Endothelial cell (in vitro differentiated cells): ENCODE data around the gene LYPD6. TPM values are rescaled to one million over a fixed set of nuclear protein-coding genes. Genes with fewer than 3 reads are reported as not detected.

Experiments
- DNase-seq: peaks from one replicate; pipeline ENCODE4 v3.0.0; 2021; ENCODE audit warnings: low spot score
- H3K27ac Mint-ChIP-seq: one replicate; pipeline ENCODE4 v1.8.0; 2021; ENCODE audit warnings: mixed read lengths, inconsistent platforms; ENCODE audit not compliant: unreplicated experiment
- H3K27me3 Mint-ChIP-seq: one replicate; pipeline ENCODE4 v1.8.0; 2021; ENCODE audit warnings: mild to moderate bottlenecking, moderate library complexity, mixed read lengths, inconsistent platforms; ENCODE audit not compliant: unreplicated experiment
- H3K36me3 Mint-ChIP-seq: one replicate; pipeline ENCODE4 v1.8.0; 2021; ENCODE audit warnings: mild to moderate bottlenecking, low read depth, mixed read lengths, inconsistent platforms; ENCODE audit not compliant: unreplicated experiment
- H3K4me1 Mint-ChIP-seq: one replicate; pipeline ENCODE4 v1.8.0; 2021; ENCODE audit warnings: mild to moderate bottlenecking, mixed read lengths, inconsistent platforms; ENCODE audit not compliant: unreplicated experiment
- H3K4me3 Mint-ChIP-seq: one replicate; pipeline ENCODE4 v1.8.0; 2021; ENCODE audit warnings: mild to moderate bottlenecking, mixed read lengths, inconsistent platforms; ENCODE audit not compliant: unreplicated experiment
- H3K9me3 Mint-ChIP-seq: one replicate; pipeline ENCODE4 v1.8.0; 2021; ENCODE audit warnings: mixed read lengths, inconsistent platforms; ENCODE audit not compliant: unreplicated experiment
- total RNA-seq: library from RNA; stranded (reverse); fragmentation: NEBNext Ultra II Directional; extraction: Animal tissue kit (Norgen Biotek cat#: 25700); gene quantifications from one replicate; pipeline ENCODE4 v1.2.1, GENCODE V29; 2021; ENCODE audit not compliant: unreplicated experiment
- TF ChIP-seq, protein P1 (sequence below): fragments of 200-600 bp; sonication (generic); IDR thresholded peaks from one replicate; pipeline ENCODE4 v1.5.0; 2021; ENCODE audit warnings: antibody characterized with exemption; ENCODE audit not compliant: unreplicated experiment

Gene LYPD6
- total RNA-seq, 1 donor from 2014 or later, result 3.5 TPM

DNA sequence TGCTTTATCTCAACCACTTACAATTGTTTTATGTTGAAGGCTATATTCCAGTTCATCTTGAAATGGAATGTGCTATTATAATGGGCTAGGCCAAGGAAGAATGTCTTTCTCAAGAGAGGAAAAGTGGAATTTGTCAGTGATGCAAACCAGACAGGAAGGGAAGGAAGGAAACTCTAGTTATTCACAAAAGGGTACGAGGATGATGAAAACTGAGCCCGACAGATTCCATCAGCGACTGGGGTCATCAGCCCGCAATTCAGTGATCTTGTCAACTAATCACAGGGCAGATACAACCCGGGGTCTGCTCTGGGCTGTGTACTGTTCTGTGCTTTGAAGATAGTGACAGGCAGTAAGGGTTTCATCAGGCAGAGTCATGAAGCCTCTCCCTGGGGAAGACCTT lies 23.4 kb upstream of the LYPD6 start:
- Mint-ChIP-seq H3K36me3 (no peaks in the 10 kb centered on the region), H3K9me3 (no peaks in the 10 kb centered on the region), H3K4me1 (peaks cover 21% of the 10 kb centered on the region), H3K27me3 (peaks cover 2% of the 10 kb centered on the region), H3K27ac (no peak overlapping the region), H3K4me3 (no peak overlapping the region)
- TF ChIP-seq, protein P1, sequence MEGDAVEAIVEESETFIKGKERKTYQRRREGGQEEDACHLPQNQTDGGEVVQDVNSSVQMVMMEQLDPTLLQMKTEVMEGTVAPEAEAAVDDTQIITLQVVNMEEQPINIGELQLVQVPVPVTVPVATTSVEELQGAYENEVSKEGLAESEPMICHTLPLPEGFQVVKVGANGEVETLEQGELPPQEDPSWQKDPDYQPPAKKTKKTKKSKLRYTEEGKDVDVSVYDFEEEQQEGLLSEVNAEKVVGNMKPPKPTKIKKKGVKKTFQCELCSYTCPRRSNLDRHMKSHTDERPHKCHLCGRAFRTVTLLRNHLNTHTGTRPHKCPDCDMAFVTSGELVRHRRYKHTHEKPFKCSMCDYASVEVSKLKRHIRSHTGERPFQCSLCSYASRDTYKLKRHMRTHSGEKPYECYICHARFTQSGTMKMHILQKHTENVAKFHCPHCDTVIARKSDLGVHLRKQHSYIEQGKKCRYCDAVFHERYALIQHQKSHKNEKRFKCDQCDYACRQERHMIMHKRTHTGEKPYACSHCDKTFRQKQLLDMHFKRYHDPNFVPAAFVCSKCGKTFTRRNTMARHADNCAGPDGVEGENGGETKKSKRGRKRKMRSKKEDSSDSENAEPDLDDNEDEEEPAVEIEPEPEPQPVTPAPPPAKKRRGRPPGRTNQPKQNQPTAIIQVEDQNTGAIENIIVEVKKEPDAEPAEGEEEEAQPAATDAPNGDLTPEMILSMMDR, result no peak
- no peak for DNase-seq

DNA sequence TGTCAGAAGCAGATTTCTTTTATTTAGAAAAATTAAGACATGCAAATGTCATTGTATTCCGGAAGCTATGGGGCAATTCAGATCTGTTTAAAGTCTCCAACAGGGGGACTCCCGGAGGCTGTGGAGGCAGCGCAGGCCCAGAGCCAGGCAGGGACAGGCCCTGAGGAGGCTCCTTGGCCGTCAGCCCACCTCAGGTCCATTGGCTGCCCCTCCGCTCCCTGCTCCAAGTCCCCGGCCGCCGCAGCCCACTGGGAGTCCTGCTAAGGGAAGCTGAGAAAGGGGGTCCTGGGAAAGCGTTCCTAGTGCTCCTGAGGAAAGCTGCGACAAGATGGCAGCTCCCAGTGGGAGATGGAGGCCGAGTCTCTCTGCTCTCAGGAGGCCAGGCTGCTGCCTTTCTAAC lies 20.0 kb upstream of the LYPD6 start:
- Mint-ChIP-seq H3K27me3 (no peaks in the 10 kb centered on the region), H3K4me3 (no peak overlapping the region), H3K27ac (no peak overlapping the region), H3K4me1 (peaks cover 20% of the 10 kb centered on the region), H3K9me3 (no peaks in the 10 kb centered on the region), H3K36me3 (no peaks in the 10 kb centered on the region)
- TF ChIP-seq, protein P1, result no peak
- no peak for DNase-seq

DNA sequence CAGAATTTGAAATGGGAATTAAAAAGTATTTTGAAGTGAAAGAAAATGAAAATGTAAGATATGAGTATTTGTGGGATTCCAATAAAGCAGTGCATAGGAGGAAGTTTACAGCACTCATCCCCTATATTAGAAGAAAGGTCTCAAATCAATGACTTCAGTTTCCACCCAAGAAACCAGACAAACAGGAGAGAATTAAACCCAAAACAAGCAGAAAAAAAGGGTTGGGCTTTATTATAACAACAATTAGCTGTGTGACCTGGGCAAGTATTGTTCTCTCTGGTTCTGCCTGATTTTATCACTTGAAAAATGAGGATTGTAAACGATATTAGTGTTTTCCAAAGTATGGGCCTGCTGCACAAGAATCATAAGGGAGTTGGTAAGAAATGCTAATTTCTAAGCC lies 18.3 kb upstream of the LYPD6 start:
- Mint-ChIP-seq H3K27ac (no peak overlapping the region), H3K4me3 (no peak overlapping the region), H3K36me3 (no peaks in the 10 kb centered on the region), H3K27me3 (no peaks in the 10 kb centered on the region), H3K9me3 (no peaks in the 10 kb centered on the region), H3K4me1 (peaks cover 13% of the 10 kb centered on the region)
- TF ChIP-seq, protein P1, result no peak
- DNase-seq, result no peak

DNA sequence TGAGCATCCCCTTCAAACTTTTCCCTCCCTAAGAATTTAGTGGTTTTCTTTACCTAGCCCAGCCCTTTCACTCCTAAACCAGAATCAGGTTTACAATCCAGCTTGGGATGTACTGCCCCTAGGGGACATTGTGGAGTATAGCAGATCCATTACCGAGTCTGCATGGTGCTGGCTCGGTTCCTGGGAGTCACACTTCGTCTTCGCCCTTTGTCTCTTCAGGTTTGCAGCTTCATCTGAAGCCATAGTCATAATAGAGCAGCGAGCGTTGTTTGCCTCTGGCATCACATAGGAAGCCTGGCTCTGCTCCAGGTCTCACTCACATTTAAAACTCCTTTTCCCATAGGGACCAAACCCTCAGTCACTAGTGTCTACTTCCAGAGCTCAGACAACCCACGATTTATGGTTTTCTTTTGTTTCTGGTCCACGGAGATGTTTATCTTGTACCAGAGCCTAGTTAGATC lies 16.8 kb upstream of the LYPD6 start:
- no peaks in the 10 kb centered on the region for H3K36me3 Mint-ChIP-seq
- TF ChIP-seq, protein P1, result peak; percentile 83
- no peak overlapping the region for H3K27ac Mint-ChIP-seq
- H3K4me1 Mint-ChIP-seq, result peaks cover 2% of the 10 kb centered on the region
- no peak overlapping the region for H3K4me3 Mint-ChIP-seq
- H3K27me3 Mint-ChIP-seq, result no peaks in the 10 kb centered on the region
- peaks cover 4% of the 10 kb centered on the region for H3K9me3 Mint-ChIP-seq
- peak; percentile 26 for DNase-seq

DNA sequence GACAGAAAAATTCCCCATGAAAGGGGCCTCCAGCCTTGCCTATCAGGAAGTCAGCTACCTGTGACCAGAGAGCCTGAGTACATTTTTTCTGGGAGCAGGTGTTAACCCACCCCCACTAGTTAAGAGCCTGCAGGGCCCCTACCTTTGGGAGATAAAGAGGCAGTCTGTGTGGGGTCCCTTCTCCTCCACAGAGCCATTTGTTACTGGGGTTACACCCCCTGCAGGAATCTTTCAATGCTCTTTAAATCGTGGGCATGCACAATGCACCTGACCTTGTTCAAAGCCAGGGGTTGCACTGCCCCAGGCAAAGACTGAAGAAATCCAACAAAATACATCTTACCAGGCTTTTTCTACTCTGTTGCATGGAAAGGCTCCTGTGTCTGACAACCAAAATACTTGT lies 15.7 kb upstream of the LYPD6 start:
- H3K4me3 Mint-ChIP-seq, result no peak overlapping the region
- H3K9me3 Mint-ChIP-seq, result peaks cover 4% of the 10 kb centered on the region

More for the DNA sequence above, 15.7 kb upstream of the LYPD6 start:
- Mint-ChIP-seq H3K4me1 (peaks cover 2% of the 10 kb centered on the region), H3K36me3 (no peaks in the 10 kb centered on the region), H3K27me3 (no peaks in the 10 kb centered on the region), H3K27ac (no peak overlapping the region)
- TF ChIP-seq, protein P1, result no peak
- DNase-seq, result no peak
